Skeletal muscle satellite cell (primary cell): ENCODE data around the gene CCDC28B.

Experiments
- H3K27me3 ChIP-seq: 2 replicates; pipeline ENCODE4 v1.7.0; 2013; ENCODE audit warnings: low read length; ENCODE audit not compliant: control insufficient read depth, insufficient read depth
- H3K36me3 ChIP-seq: 2 replicates; pipeline ENCODE4 v1.7.0; 2013; ENCODE audit warnings: mild to moderate bottlenecking, control low read depth, low read length; ENCODE audit not compliant: insufficient read depth
- H3K4me1 ChIP-seq: 2 replicates; pipeline ENCODE4 v1.7.0; 2013; ENCODE audit warnings: low read length; ENCODE audit not compliant: control insufficient read depth, insufficient read depth
- H3K4me2 ChIP-seq: 2 replicates; pipeline ENCODE4 v1.7.0; 2013; ENCODE audit warnings: mild to moderate bottlenecking, low read length
- H3K4me3 ChIP-seq: 2 replicates; pipeline ENCODE4 v1.7.0; 2013; ENCODE audit warnings: low read length
- H3K9ac ChIP-seq: 2 replicates; pipeline ENCODE4 v1.7.0; 2013; ENCODE audit warnings: mild to moderate bottlenecking, low read depth, low read length, moderate library complexity
- H3K9me3 ChIP-seq: replicated peaks from 2 replicates; pipeline ENCODE4 v1.7.0; 2013; ENCODE audit warnings: mild to moderate bottlenecking, control low read depth, low read length

CCDC28B gene

GRCh38 chr1:32195972-32196823 is 4.2 kb upstream of the CCDC28B start:
- Histone ChIP-seq H3K9ac (no peak overlapping the region), H3K27me3 (no peaks in the 10 kb centered on the region), H3K36me3 (peaks cover 78% of the 10 kb centered on the region), H3K9me3 (no peaks in the 10 kb centered on the region), H3K4me3 (no peak overlapping the region), H3K4me1 (peaks cover 32% of the 10 kb centered on the region), H3K4me2 (no peak overlapping the region)

GRCh38 chr1:32197074-32197473 is 3.3 kb upstream of the CCDC28B start:
- Histone ChIP-seq H3K4me2 (no peak overlapping the region), H3K4me1 (peaks cover 39% of the 10 kb centered on the region), H3K9ac (no peak overlapping the region), H3K9me3 (no peaks in the 10 kb centered on the region), H3K4me3 (no peak overlapping the region), H3K36me3 (peaks cover 69% of the 10 kb centered on the region), H3K27me3 (no peaks in the 10 kb centered on the region)

GRCh38 chr1:32197837-32198236 is 2.6 kb upstream of the CCDC28B start:
- Histone ChIP-seq H3K4me2 (no peak overlapping the region), H3K4me3 (no peak overlapping the region), H3K27me3 (no peaks in the 10 kb centered on the region), H3K36me3 (peaks cover 61% of the 10 kb centered on the region), H3K4me1 (peaks cover 39% of the 10 kb centered on the region), H3K9me3 (no peaks in the 10 kb centered on the region), H3K9ac (no peak overlapping the region)

DNA sequence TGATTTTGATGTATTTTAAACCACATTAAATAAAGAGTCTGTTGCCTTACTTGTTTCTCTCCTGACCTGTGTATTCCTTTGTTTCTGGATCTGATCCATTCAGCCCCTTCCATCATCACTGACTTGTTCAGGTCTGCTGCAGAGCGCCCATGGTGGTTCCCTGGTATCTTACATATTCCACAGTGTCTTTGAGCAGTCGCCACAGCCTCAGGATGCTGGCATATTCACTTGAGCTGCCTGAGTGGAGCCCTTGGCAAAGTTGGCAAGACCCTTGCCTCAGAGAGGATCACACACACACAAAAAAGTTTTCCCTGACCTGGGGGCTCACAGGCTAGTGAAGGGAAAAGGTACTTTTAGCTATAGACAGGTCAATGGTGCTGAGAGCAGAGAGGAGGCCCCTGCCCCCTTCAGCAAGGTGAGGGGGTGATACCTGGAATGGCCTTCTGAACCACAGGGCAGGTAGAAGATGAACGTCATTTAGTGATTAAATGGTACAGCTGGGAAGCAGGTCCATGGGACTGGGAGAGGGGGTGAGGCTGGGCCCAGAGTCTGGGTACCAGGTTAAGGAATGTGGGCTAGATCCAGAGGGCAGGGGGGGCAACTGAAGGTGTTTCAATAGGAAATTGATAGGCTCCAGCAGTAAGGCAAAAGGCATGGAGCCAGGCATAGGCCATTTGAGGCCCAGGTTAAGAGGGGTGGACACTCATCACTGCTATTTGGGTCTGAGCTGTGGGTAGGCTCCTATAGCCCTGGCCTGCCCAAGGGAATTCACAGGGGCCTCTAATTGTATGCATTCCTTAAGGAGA is 2.0 kb upstream of the CCDC28B start:
- no peaks in the 10 kb centered on the region for H3K9me3 ChIP-seq
- peaks cover 39% of the 10 kb centered on the region for H3K4me1 ChIP-seq
- H3K4me3 ChIP-seq = no peak overlapping the region
- no peaks in the 10 kb centered on the region for H3K27me3 ChIP-seq
- peaks cover 55% of the 10 kb centered on the region for H3K36me3 ChIP-seq
- no peak overlapping the region for H3K4me2 ChIP-seq
- no peak overlapping the region for H3K9ac ChIP-seq

DNA sequence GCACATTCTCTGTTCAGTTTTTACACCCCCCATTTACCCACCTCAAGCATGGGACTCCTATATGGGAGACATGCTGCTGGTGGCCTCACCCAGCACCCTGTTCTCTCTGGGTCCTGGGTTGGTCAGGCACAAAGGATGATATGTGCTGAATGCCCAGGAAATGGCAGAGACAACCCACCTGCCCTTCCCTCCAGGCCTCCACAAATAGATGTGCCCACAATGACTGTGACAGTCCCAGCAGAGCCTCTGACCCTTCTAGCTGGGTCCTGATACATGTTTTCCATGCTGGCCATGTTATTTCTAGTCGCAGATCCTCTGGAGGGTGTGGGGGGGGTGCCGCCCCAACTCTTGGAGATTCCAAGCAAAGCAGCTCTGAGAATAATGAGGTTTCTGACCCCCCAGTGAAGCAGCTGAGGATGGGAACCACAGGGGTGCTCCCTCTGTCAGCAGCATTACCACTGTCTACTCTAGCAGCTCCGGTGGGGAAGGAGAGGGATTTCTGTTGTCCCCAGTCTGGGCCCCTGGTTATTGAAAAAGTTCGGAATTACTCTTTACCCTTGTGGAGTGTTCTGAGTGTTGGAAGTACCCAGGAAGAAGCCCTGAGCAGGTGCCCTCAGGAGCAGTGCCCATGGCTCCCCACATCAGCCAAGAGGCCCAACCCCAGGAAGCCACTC is 1.2 kb upstream of the CCDC28B start:
- Histone ChIP-seq H3K4me2 (peak overlapping the region; percentile 97), H3K4me1 (peaks cover 39% of the 10 kb centered on the region), H3K36me3 (peaks cover 48% of the 10 kb centered on the region)

GRCh38 chr1:32199717-32200072 is 700 bp upstream of the CCDC28B start:
- H3K4me3 ChIP-seq = peak overlapping the region; percentile 80
- peak overlapping the region; percentile 97 for H3K4me2 ChIP-seq
- H3K4me1 ChIP-seq = peaks cover 39% of the 10 kb centered on the region
- no peaks in the 10 kb centered on the region for H3K9me3 ChIP-seq
- H3K27me3 ChIP-seq = no peaks in the 10 kb centered on the region
- peaks cover 43% of the 10 kb centered on the region for H3K36me3 ChIP-seq
- H3K9ac ChIP-seq = peak overlapping the region; percentile 85

More for the DNA sequence above, 1.2 kb upstream of the CCDC28B start:
- no peak overlapping the region for H3K4me3 ChIP-seq
- no peaks in the 10 kb centered on the region for H3K9me3 ChIP-seq
- no peak overlapping the region for H3K9ac ChIP-seq
- no peaks in the 10 kb centered on the region for H3K27me3 ChIP-seq

- H3K4me2 ChIP-seq = peak overlapping the region; percentile 97
- H3K4me1 ChIP-seq = peaks cover 37% of the 10 kb centered on the region
- H3K9ac ChIP-seq = peak overlapping the region; percentile 85
- H3K27me3 ChIP-seq = no peaks in the 10 kb centered on the region
- peak overlapping the region; percentile 80 for H3K4me3 ChIP-seq
- H3K36me3 ChIP-seq = peaks cover 28% of the 10 kb centered on the region
- no peaks in the 10 kb centered on the region for H3K9me3 ChIP-seq
Measured at GRCh38 chr1:32201011-32201855, 838 bp downstream of the CCDC28B start.

GRCh38 chr1:32204943-32205361 is 4.6 kb downstream of the CCDC28B start:
- H3K4me2 ChIP-seq = peak overlapping the region; percentile 95
- H3K4me1 ChIP-seq = peaks cover 30% of the 10 kb centered on the region
- no peaks in the 10 kb centered on the region for H3K27me3 ChIP-seq
- peak overlapping the region; percentile 84 for H3K9ac ChIP-seq
- H3K4me3 ChIP-seq = peak overlapping the region; percentile 78
- no peaks in the 10 kb centered on the region for H3K9me3 ChIP-seq
- no peaks in the 10 kb centered on the region for H3K36me3 ChIP-seq

DNA sequence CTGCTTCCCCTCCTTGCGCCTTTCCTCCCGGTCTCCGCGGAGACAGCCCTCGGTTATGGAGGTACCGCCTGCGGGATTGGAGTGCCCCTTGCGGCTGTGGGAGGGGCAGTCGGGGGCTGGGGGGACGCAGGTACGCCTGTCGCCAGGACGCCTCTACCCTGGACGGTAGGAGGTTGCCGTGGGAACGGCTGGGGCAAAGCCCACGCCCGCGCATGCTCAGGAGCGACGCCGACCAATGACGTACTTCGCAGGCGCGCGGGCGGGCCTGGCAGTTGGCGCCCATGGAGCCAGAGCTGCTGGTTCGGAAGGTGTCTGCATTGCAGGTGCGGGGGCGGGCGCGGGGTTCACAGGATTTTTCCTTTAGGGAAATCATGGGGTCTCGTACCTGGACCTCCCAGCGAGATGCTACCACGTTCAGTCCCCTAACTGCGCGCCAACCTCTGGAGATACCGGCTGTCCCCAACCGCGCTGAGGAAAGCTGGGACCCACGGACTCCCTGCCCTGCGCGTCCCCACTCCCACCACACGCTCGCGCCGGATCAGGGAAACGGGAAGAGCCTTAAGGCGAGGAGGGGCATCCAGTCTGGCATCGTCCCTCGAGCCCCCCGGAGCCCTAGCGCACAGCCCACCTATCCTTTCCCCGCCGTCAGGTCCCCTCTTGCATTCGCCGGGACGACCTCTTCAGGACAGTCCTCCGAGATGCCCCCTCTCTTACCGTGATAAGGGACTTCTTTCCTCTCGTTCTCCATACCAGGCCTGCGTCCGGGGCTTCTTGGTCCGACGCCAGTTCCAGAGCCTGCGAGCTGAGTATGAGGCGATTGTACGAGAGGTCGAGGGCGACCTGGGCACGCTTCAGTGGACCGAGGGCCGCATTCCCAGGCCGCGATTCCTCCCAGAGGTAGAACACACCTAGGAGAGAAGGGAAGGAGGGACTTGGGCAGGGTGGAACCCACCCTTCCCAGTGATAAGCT is 5.3 kb downstream of the CCDC28B start, which contains the start of gene IQCC:
IQCC (plus strand) TSS at position 271 of the 970 bp plus-strand sequence; CDS start at position 282, 11 bp downstream.
- H3K9me3 ChIP-seq = no peaks in the 10 kb centered on the region
- H3K9ac ChIP-seq = peak within 1 kb of the TSS; percentile 84
- no peaks in the 10 kb centered on the region for H3K27me3 ChIP-seq
- H3K36me3 ChIP-seq = no peaks in the 10 kb centered on the region
- H3K4me1 ChIP-seq = peaks cover 22% of the 10 kb centered on the region
- H3K4me2 ChIP-seq = peak within 1 kb of the TSS; percentile 95
- H3K4me3 ChIP-seq = peak within 1 kb of the TSS; percentile 78

- no peak overlapping the region for H3K9ac ChIP-seq
- H3K27me3 ChIP-seq = no peaks in the 10 kb centered on the region
- no peaks in the 10 kb centered on the region for H3K9me3 ChIP-seq
- peaks cover 11% of the 10 kb centered on the region for H3K4me1 ChIP-seq
- H3K4me3 ChIP-seq = no peak overlapping the region
- H3K4me2 ChIP-seq = no peak overlapping the region
- peaks cover 7% of the 10 kb centered on the region for H3K36me3 ChIP-seq
Measured at GRCh38 chr1:32208469-32208868, 8.1 kb downstream of the CCDC28B start.
